Panc1 (cell line): ENCODE results near the gene ZNF692. TPM values are rescaled to one million over a fixed set of nuclear protein-coding genes. Genes with fewer than 3 reads are reported as not detected.

Source experiments
- ATAC-seq: fragments of 200-7000 bp; cut with Tn5 transposase; 2 replicates; pipeline ENCODE4 v1.9.1; 2020; ENCODE audit warnings: mild to moderate bottlenecking, moderate library complexity
- BruUV-seq: library from RNA; stranded (reverse); fragments of 400-500 nt; replicated peaks from 2 replicates; lab custom pipeline; 2021; lab: Mats Ljungman, UMichigan
- CTCF ChIA-PET: fragments of 300-600 bp; sonication (Branson Sonifier 250); formaldehyde crosslinking; loops from one replicate; lab custom pipeline; 2022; ENCODE audit warnings: antibody characterized with exemption; lab: Charles Lee
- POLR2A ChIA-PET: fragments of 300-600 bp; sonication (Branson Sonifier 250); formaldehyde crosslinking; loops from one replicate; lab custom pipeline; 2022; ENCODE audit warnings: antibody characterized with exemption; lab: Charles Lee
- DNase-seq: peaks from one replicate; pipeline ENCODE4 v3.0.0-alpha.2; 2010; ENCODE audit warnings: low read depth, low spot score
- H3K27ac ChIP-seq: 2 replicates; pipeline ENCODE4 v1.5.1; 2011; ENCODE audit warnings: mild to moderate bottlenecking, low read length, inconsistent platforms
- H3K27me3 ChIP-seq: fragments of 200-500 bp; sonication (Bioruptor generic); 2 replicates; pipeline ENCODE4 v1.6.0; 2014; ENCODE audit warnings: low read length, inconsistent platforms; ENCODE audit not compliant: control insufficient read depth, insufficient read depth
- H3K36me3 ChIP-seq: fragments of 200-500 bp; sonication (Bioruptor generic); 2 replicates; pipeline ENCODE4 v1.5.1; 2014; ENCODE audit warnings: inconsistent platforms, mild to moderate bottlenecking, low read length, moderate library complexity; ENCODE audit not compliant: control insufficient read depth, insufficient read depth
- H3K4me1 ChIP-seq: 2 replicates; pipeline ENCODE4 v1.5.1; 2011; ENCODE audit warnings: inconsistent platforms, mild to moderate bottlenecking, low read length, moderate library complexity; ENCODE audit not compliant: control insufficient read depth, insufficient read depth
- H3K4me3 ChIP-seq, 2 experiments: 2 replicates each; pipeline ENCODE4 v1.5.1; 2011 to 2012; ENCODE audit warnings: low read depth in 2 of 2, low read length in 2 of 2, mild to moderate bottlenecking in 2 of 2, inconsistent platforms in 1 of 2, moderate library complexity in 1 of 2
- H3K9me3 ChIP-seq: fragments of 200-500 bp; sonication (Bioruptor generic); 2 replicates; pipeline ENCODE4 v1.5.1; 2014; ENCODE audit warnings: low read depth, mild to moderate bottlenecking, inconsistent platforms, low read length, moderate library complexity; ENCODE audit not compliant: control insufficient read depth, insufficient read depth
- POLR2AphosphoS5 ChIP-seq: IDR thresholded peaks from 2 replicates; pipeline ENCODE4 v1.6.1; 2012; ENCODE audit warnings: mild to moderate bottlenecking, low read depth, low read length, moderate library complexity
- SIN3A ChIP-seq: IDR thresholded peaks from 2 replicates; pipeline ENCODE4 v1.6.1; 2012; ENCODE audit warnings: low read depth, mild to moderate bottlenecking, low read length, moderate library complexity, borderline replicate concordance; ENCODE audit not compliant: insufficient read depth
- TCF7L2 ChIP-seq: IDR thresholded peaks from 2 replicates; pipeline ENCODE4 v1.6.1; 2011; ENCODE audit warnings: mild to moderate bottlenecking, low read depth, low read length, inconsistent platforms
- in situ Hi-C: cut with HindIII; loops from 2 replicates; pipeline ENCODE4 v1.10.0; 2016; ENCODE audit warnings: low sequenced_read_pairs, low pct_unique_long_range_greater_than_20kb
- intact Hi-C: fragments of 100-400 bp; cut with micrococcal nuclease; formaldehyde crosslinking; loops from one replicate; pipeline ENCODE4 v1.10.0; 2022; ENCODE audit not compliant: unreplicated experiment
- total RNA-seq: library from RNA; stranded (reverse); gene quantifications from one replicate; pipeline ENCODE4 v1.2.1, GENCODE V29; 2021; ENCODE audit not compliant: unreplicated experiment
- TF ChIP-seq, protein P1 (sequence below), 2 experiments: IDR thresholded peaks; 2 replicates each; pipeline ENCODE4 v1.6.1; 2011 to 2012; ENCODE audit warnings: low read depth in 2 of 2, control low read depth in 1 of 2, low read length in 1 of 2, mild to moderate bottlenecking in 1 of 2, moderate library complexity in 1 of 2; ENCODE audit not compliant: insufficient read depth in 1 of 2
- TF ChIP-seq, protein P2 (sequence below): fragments of 450-650 bp; IDR thresholded peaks from 2 replicates; pipeline ENCODE4 v1.5.1; 2017; ENCODE audit warnings: mild to moderate bottlenecking

ZNF692 gene
- total RNA-seq, 1 experiment from 2014 or later, result 62.3 TPM

- Histone ChIP-seq H3K27me3 (no peaks in the 10 kb centered on the region), H3K4me1 (peaks cover 4% of the 10 kb centered on the region; the same call in 1 of the 2 replicates), H3K27ac (no peak overlapping the region), H3K9me3 (no peaks in the 10 kb centered on the region), H3K4me3 (no peak overlapping the region), H3K36me3 (peaks cover 7% of the 10 kb centered on the region; the same call in 1 of the 2 replicates)
- CTCF ChIA-PET, result no interaction called here
- TF ChIP-seq POLR2AphosphoS5 (no peak), TCF7L2 (no peak), SIN3A (no peak)
- TF ChIP-seq, protein P1, sequence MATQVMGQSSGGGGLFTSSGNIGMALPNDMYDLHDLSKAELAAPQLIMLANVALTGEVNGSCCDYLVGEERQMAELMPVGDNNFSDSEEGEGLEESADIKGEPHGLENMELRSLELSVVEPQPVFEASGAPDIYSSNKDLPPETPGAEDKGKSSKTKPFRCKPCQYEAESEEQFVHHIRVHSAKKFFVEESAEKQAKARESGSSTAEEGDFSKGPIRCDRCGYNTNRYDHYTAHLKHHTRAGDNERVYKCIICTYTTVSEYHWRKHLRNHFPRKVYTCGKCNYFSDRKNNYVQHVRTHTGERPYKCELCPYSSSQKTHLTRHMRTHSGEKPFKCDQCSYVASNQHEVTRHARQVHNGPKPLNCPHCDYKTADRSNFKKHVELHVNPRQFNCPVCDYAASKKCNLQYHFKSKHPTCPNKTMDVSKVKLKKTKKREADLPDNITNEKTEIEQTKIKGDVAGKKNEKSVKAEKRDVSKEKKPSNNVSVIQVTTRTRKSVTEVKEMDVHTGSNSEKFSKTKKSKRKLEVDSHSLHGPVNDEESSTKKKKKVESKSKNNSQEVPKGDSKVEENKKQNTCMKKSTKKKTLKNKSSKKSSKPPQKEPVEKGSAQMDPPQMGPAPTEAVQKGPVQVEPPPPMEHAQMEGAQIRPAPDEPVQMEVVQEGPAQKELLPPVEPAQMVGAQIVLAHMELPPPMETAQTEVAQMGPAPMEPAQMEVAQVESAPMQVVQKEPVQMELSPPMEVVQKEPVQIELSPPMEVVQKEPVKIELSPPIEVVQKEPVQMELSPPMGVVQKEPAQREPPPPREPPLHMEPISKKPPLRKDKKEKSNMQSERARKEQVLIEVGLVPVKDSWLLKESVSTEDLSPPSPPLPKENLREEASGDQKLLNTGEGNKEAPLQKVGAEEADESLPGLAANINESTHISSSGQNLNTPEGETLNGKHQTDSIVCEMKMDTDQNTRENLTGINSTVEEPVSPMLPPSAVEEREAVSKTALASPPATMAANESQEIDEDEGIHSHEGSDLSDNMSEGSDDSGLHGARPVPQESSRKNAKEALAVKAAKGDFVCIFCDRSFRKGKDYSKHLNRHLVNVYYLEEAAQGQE (IDR thresholded peaks at IDR 0.05; ENCODE audit: insufficient read depth in 1 of 2, low read depth in 2 of 2, low read length in 1 of 2), result no peak
- TF ChIP-seq, protein P2, sequence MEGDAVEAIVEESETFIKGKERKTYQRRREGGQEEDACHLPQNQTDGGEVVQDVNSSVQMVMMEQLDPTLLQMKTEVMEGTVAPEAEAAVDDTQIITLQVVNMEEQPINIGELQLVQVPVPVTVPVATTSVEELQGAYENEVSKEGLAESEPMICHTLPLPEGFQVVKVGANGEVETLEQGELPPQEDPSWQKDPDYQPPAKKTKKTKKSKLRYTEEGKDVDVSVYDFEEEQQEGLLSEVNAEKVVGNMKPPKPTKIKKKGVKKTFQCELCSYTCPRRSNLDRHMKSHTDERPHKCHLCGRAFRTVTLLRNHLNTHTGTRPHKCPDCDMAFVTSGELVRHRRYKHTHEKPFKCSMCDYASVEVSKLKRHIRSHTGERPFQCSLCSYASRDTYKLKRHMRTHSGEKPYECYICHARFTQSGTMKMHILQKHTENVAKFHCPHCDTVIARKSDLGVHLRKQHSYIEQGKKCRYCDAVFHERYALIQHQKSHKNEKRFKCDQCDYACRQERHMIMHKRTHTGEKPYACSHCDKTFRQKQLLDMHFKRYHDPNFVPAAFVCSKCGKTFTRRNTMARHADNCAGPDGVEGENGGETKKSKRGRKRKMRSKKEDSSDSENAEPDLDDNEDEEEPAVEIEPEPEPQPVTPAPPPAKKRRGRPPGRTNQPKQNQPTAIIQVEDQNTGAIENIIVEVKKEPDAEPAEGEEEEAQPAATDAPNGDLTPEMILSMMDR, result no peak
- no peak for ATAC-seq
- in situ Hi-C loops (no loop called here), intact Hi-C loops (no loop called here)
- no TSS peak for BruUV-seq
- no peak for DNase-seq
- POLR2A ChIA-PET, result no interaction called here
Observed at GRCh38 chr1:248847181-248847955, 11.5 kb downstream of the ZNF692 start.

GRCh38 chr1:248844526-248844925 lies 14.4 kb downstream of the ZNF692 start:
- H3K9me3 ChIP-seq, result no peaks in the 10 kb centered on the region
- no peaks in the 10 kb centered on the region for H3K27me3 ChIP-seq
- no peak for TF ChIP-seq SIN3A
- TF ChIP-seq POLR2AphosphoS5, result no peak
- no peak for TF ChIP-seq TCF7L2
- TF ChIP-seq, protein P2, result no peak
- TF ChIP-seq, protein P1 (IDR thresholded peaks at IDR 0.05; ENCODE audit: insufficient read depth in 1 of 2, low read depth in 2 of 2, low read length in 1 of 2), result no peak
- CTCF ChIA-PET, result no interaction called here
- peaks cover 7% of the 10 kb centered on the region; the same call in 1 of the 2 replicates for H3K36me3 ChIP-seq
- no TSS peak for BruUV-seq
- POLR2A ChIA-PET, result no interaction called here
- H3K27ac ChIP-seq, result no peak overlapping the region
- intact Hi-C loops, result no loop called here
- H3K4me3 ChIP-seq, result no peak overlapping the region
- ATAC-seq (no peak), DNase-seq (no peak)
- peaks cover 2% of the 10 kb centered on the region; the same call in 1 of the 2 replicates for H3K4me1 ChIP-seq
- in situ Hi-C loops, result no loop called here
